SK-N-SH (cell line): Measurements from ENCODE around the gene WDR11. TPM values are rescaled to one million over a fixed set of nuclear protein-coding genes. Genes with fewer than 3 reads are reported as not detected.

Source experiments
- CTCF ChIA-PET: fragments of 300-600, 350-600 bp; formaldehyde crosslinking; extraction: SDS; loops from one replicate; lab custom pipeline; 2021; lab: Yijun Ruan, JAX
- POLR2A ChIA-PET: fragments of 350-600 bp; sonication (Branson Sonifier 250); formaldehyde crosslinking; extraction: SDS; loops from one replicate; lab custom pipeline; 2020; ENCODE audit warnings: antibody characterized with exemption, inconsistent platforms; lab: Yijun Ruan, JAX
- DNase-seq: peaks from one replicate; pipeline ENCODE4 v3.0.0; 2012
- H2AFZ ChIP-seq: fragments of 200-600 bp; sonication (generic); 2 replicates; pipeline ENCODE4 v1.8.1; 2016; ENCODE audit warnings: antibody characterized with exemption, mild to moderate bottlenecking, low read depth
- H3F3A ChIP-seq: fragments of 200-600 bp; sonication (generic); replicated peaks from 2 replicates; pipeline ENCODE3; 2016; ENCODE audit warnings: antibody characterized with exemption, mild to moderate bottlenecking; ENCODE audit not compliant: insufficient read depth
- H3K27ac ChIP-seq, 2 experiments: fragments of 200-500 bp in 1 of 2; fragments of 200-600 bp in 1 of 2; sonication (Bioruptor generic) in 1 of 2; sonication (generic), shearing (Covaris generic) in 1 of 2; 2 replicates each; pipeline versions ENCODE4 v1.5.1 to v1.6.1; 2014 to 2016; ENCODE audit warnings: low read depth in 2 of 2, inconsistent platforms in 1 of 2, low read length in 1 of 2, mild to moderate bottlenecking in 1 of 2, mixed read lengths in 1 of 2
- H3K27me3 ChIP-seq: fragments of 200-600 bp; sonication (generic), shearing (Covaris generic); 2 replicates; pipeline ENCODE4 v1.6.1; 2016; ENCODE audit warnings: mixed run types; ENCODE audit not compliant: insufficient read depth
- H3K36me3 ChIP-seq, 2 experiments: fragments of 200-500 bp in 1 of 2; fragments of 200-600 bp in 1 of 2; sonication (Bioruptor generic) in 1 of 2; sonication (generic) in 1 of 2; replicated peaks in 1 of 2; 2 replicates each; pipeline versions ENCODE3 to v1.5.1; 2014 to 2016; ENCODE audit warnings: low read length in 1 of 2, mild to moderate bottlenecking in 1 of 2; ENCODE audit not compliant: insufficient read depth in 2 of 2, control insufficient read depth in 1 of 2
- H3K4me1 ChIP-seq, 2 experiments: fragments of 200-500 bp in 1 of 2; fragments of 200-600 bp in 1 of 2; sonication (Bioruptor generic) in 1 of 2; sonication (generic), shearing (Covaris generic) in 1 of 2; 2 replicates each; pipeline versions ENCODE4 v1.5.1 to v1.6.1; 2014 to 2016; ENCODE audit warnings: low read depth in 1 of 2, low read length in 1 of 2, mixed run types in 1 of 2; ENCODE audit not compliant: insufficient read depth in 2 of 2, control insufficient read depth in 1 of 2
- H3K4me2 ChIP-seq: fragments of 200-600 bp; sonication (generic), shearing (Covaris generic); 2 replicates; pipeline ENCODE4 v1.6.1; 2017; ENCODE audit warnings: mixed run types
- H3K4me3 ChIP-seq, 2 experiments: fragments of 200-500 bp in 1 of 2; fragments of 200-600 bp in 1 of 2; sonication (Bioruptor generic) in 1 of 2; sonication (generic), shearing (Covaris generic) in 1 of 2; 2 replicates each; pipeline versions ENCODE4 v1.5.1 to v1.8.1; 2014 to 2016; ENCODE audit warnings: low read depth in 2 of 2, inconsistent platforms in 1 of 2, low read length in 1 of 2, mild to moderate bottlenecking in 1 of 2, mixed read lengths in 1 of 2, moderate library complexity in 1 of 2
- H3K79me2 ChIP-seq: fragments of 200-600 bp; sonication (generic); 2 replicates; pipeline ENCODE4 v1.8.1; 2017; ENCODE audit warnings: mild to moderate bottlenecking; ENCODE audit not compliant: insufficient read depth
- H3K9ac ChIP-seq: fragments of 200-600 bp; sonication (generic); 2 replicates; pipeline ENCODE4 v1.6.1; 2017; ENCODE audit warnings: mixed run types
- H3K9me2 ChIP-seq: fragments of 200-600 bp; sonication (generic); 2 replicates; pipeline ENCODE4 v1.6.1; 2017; ENCODE audit warnings: mixed run types
- H3K9me3 ChIP-seq: fragments of 200-600 bp; sonication (generic); 2 replicates; pipeline ENCODE4 v1.6.1; 2017; ENCODE audit warnings: mixed run types, mild to moderate bottlenecking, moderate library complexity
- H4K20me1 ChIP-seq: fragments of 200-600 bp; sonication (generic); 2 replicates; pipeline ENCODE4 v1.6.1; 2017; ENCODE audit warnings: mild to moderate bottlenecking, mixed run types; ENCODE audit not compliant: insufficient read depth
- EP300 ChIP-seq, 2 experiments: IDR thresholded peaks; 2 replicates each; pipeline versions ENCODE4 v1.4.0 to v1.6.1; 2012; ENCODE audit warnings: borderline replicate concordance in 1 of 2, low read depth in 1 of 2, low read length in 1 of 2
- EZH2phosphoT487 ChIP-seq: fragments of 200-600 bp; sonication (generic); IDR thresholded peaks from 2 replicates; pipeline ENCODE4 v1.6.1; 2017; ENCODE audit warnings: low read depth, mixed run types, mild to moderate bottlenecking, antibody characterized with exemption, moderate library complexity, borderline replicate concordance
- RXRA ChIP-seq: IDR thresholded peaks from 2 replicates; pipeline ENCODE4 v1.4.0; 2012; ENCODE audit warnings: low read depth, mild to moderate bottlenecking, borderline replicate concordance
- SIN3A ChIP-seq: IDR thresholded peaks from 2 replicates; pipeline ENCODE4 v1.6.1; 2012; ENCODE audit warnings: low read depth, mild to moderate bottlenecking, low read length, moderate library complexity, borderline replicate concordance
- WGBS: methylation state at CpG from one replicate; pipeline ENCODE4 v1.1.6; 2017; ENCODE audit warnings: low lambda C conversion rate; 5-methylcytosine and 5-hydroxymethylcytosine counted together
- polyA plus RNA-seq, 3 experiments: library from polyadenylated mRNA; depleted of rRNA; stranded (reverse); fragments of >200 nt; gene quantifications; 2 replicates each; pipeline ENCODE4 v1.2.3, GENCODE V29; 2012
- TF ChIP-seq, protein P1 (sequence below): IDR thresholded peaks from 2 replicates; pipeline ENCODE4 v1.4.0; 2012; ENCODE audit warnings: low read depth, borderline replicate concordance

Gene WDR11
- polyA plus RNA-seq, 1 of the 3 experiments (the other 2 are of a cell fraction): 35.1 TPM

DNA sequence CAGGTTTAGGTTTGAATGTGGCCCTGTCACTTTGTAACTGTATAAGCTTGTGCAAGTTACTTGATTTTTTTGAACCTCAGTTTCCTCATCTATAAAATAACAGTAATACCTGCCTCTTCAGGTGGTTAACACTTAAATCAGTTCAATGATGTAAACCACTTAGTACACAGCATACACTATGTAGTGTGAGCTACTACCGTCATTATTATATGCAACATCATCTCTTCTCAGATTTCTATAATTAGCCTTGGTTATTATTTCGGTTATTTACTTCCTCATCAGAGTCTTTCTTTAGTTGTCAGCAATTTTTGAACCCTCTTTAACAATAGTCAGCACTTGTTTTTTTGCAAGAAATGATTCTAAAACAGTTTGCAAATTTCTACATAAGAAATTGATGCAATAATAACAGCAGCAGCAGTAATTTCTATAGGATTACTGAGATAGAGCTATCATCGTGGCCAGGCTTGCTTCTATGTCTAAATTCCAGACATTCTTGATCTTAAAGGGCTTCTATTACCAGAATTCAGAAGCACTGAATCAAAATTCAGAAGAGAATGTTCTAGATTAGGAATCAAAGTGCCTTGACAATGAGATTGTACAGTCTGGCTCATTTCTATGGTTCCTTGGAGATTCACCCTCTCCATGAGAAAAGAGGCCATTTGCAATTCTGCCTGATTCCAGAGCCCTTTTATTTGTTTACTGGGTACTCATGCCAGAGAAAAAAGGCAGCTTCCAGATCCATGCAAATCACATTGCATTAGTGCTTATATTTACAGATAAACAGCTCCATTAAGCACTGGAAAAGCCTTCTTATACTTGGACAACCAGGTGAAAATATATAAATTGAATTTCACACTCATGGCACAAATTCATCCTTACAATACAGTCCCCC is 25.0 kb upstream of the WDR11 start:
- DNase-seq: no peak
- Histone ChIP-seq H2AFZ (no peak overlapping the region), H4K20me1 (no peaks in the 10 kb centered on the region), H3F3A (no peaks in the 10 kb centered on the region), H3K36me3 (no peaks in the 10 kb centered on the region), H3K79me2 (no peaks in the 10 kb centered on the region), H3K4me1 (no peaks in the 10 kb centered on the region), H3K4me3 (no peak overlapping the region), H3K9ac (no peak overlapping the region), H3K9me3 (no peaks in the 10 kb centered on the region), H3K27me3 (no peaks in the 10 kb centered on the region), H3K4me2 (no peak overlapping the region), H3K9me2 (no peaks in the 10 kb centered on the region), H3K27ac (no peak overlapping the region)
- ChIA-PET CTCF (interaction anchor here (0.6 to 2.1 kb wide), 4 partner anchors 13 to 114 kb away, joined by 3 to 5 read pairs (median 3); no protein-coding TSS in a partner anchor), POLR2A (no interaction called here)
- WGBS: 60% methylated on average over 3 of the region's 3 CpGs
- TF ChIP-seq SIN3A (no peak), EZH2phosphoT487 (no peak), RXRA (no peak)

DNA sequence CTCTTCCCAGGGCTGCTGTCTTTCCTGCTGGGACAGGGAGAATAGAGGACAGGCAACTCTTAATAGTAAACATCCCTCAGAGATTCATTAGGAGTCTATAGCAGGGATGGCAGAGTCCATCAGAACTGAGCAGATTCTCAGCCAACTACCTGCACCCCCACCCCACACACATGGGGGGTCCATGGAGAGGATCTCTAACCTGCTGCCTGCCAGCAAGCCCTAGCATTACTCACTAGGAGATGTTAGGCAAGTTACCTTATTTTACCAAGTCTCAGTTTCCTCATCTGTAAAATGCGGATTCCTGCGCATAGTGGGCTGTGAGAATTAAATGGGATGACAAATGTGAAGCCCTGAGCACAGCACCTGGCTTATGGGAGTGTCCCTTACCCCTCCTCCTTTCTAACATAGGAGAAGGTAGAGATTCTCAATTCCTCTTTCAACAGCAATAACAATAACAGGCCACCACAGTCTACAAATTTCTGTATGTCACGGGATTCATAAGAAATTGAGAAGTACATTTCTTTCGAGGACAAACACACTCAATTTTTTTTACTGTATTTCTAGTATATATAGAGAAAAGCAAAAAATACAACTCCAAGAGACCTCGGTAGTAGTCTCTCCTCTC is 23.8 kb upstream of the WDR11 start:
- ChIA-PET CTCF (no interaction called here), POLR2A (no interaction called here)
- no peak for DNase-seq
- Histone ChIP-seq H3K9ac (no peak overlapping the region), H3K9me2 (no peaks in the 10 kb centered on the region), H3K27ac (no peak overlapping the region), H3K4me2 (no peak overlapping the region), H3F3A (no peaks in the 10 kb centered on the region), H3K4me1 (no peaks in the 10 kb centered on the region), H3K27me3 (no peaks in the 10 kb centered on the region), H3K9me3 (no peaks in the 10 kb centered on the region), H4K20me1 (no peaks in the 10 kb centered on the region), H3K4me3 (no peak overlapping the region), H3K79me2 (no peaks in the 10 kb centered on the region), H2AFZ (no peak overlapping the region), H3K36me3 (no peaks in the 10 kb centered on the region)
- 34% methylated on average over 5 of the region's 5 CpGs for WGBS
- TF ChIP-seq EZH2phosphoT487 (no peak), EP300 (IDR thresholded peaks at IDR 0.05; ENCODE audit: borderline replicate concordance in 1 of 2, low read depth in 1 of 2, low read length in 1 of 2) (no peak)
- TF ChIP-seq, protein P1, sequence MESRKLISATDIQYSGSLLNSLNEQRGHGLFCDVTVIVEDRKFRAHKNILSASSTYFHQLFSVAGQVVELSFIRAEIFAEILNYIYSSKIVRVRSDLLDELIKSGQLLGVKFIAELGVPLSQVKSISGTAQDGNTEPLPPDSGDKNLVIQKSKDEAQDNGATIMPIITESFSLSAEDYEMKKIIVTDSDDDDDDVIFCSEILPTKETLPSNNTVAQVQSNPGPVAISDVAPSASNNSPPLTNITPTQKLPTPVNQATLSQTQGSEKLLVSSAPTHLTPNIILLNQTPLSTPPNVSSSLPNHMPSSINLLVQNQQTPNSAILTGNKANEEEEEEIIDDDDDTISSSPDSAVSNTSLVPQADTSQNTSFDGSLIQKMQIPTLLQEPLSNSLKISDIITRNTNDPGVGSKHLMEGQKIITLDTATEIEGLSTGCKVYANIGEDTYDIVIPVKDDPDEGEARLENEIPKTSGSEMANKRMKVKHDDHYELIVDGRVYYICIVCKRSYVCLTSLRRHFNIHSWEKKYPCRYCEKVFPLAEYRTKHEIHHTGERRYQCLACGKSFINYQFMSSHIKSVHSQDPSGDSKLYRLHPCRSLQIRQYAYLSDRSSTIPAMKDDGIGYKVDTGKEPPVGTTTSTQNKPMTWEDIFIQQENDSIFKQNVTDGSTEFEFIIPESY: no peak
